Activated naive CD8-positive, alpha-beta T cell treated with anti-CD3 and anti-CD28 coated beads for 36 hours (primary cell): ENCODE results near the gene RUNX2. TPM values are rescaled to one million over a fixed set of nuclear protein-coding genes. Genes with fewer than 3 reads are reported as not detected.
"Not testable (repeated sequence)": the region's sequence is repeated elsewhere in the genome, so short reads cannot be mapped to it uniquely, and the experiment has no call there.

ENCODE experiments used
- DNase-seq: peaks from one replicate; pipeline ENCODE4 v3.0.0; 2021
- H3K27ac Mint-ChIP-seq: one replicate; pipeline ENCODE4 v1.8.0; 2022; ENCODE audit warnings: mild to moderate bottlenecking, moderate library complexity, mixed read lengths
- H3K27me3 Mint-ChIP-seq: one replicate; pipeline ENCODE4 v1.8.0; 2022; ENCODE audit warnings: mild to moderate bottlenecking, mixed read lengths
- H3K36me3 Mint-ChIP-seq: one replicate; pipeline ENCODE4 v1.8.0; 2021; ENCODE audit warnings: mild to moderate bottlenecking, mixed read lengths
- H3K4me1 Mint-ChIP-seq: one replicate; pipeline ENCODE4 v1.8.0; 2021; ENCODE audit warnings: mixed read lengths
- H3K4me3 Mint-ChIP-seq: one replicate; pipeline ENCODE4 v1.8.0; 2022; ENCODE audit warnings: mild to moderate bottlenecking, moderate library complexity, mixed read lengths
- H3K9me3 Mint-ChIP-seq: one replicate; pipeline ENCODE4 v1.8.0; 2022; ENCODE audit warnings: mixed read lengths
- total RNA-seq, 2 experiments: library from RNA; stranded (reverse); gene quantifications; one replicate each; pipeline ENCODE4 v1.2.3, GENCODE V29; 2021

The RUNX2 gene
- total RNA-seq, 2 experiments from 2014 or later: 4.8 to 5.8 TPM

DNA sequence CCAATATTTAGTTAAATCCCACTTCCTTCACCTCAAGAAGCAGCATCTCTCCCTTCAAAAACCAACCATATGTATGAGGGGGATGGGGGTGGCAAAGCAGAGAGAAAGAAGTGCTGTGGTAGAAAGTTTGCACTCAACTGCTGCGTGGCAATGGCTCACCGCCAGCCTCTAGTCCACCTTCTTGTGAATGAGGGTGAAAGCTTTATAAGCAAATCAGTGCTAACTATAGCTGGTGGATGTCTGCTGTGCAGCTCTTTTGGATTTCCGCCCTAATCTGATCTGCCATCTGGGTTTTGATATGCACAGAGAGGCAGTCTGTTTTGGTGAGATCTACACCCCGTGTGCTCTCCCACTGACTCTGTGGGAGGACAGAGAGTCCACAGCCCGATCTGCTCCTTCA is 330.8 kb downstream of the RUNX2 start:
- peaks cover 5% of the 10 kb centered on the region for H3K36me3 Mint-ChIP-seq
- H3K9me3 Mint-ChIP-seq: peaks cover 2% of the 10 kb centered on the region
- H3K4me3 Mint-ChIP-seq: no peak overlapping the region
- peaks cover 13% of the 10 kb centered on the region for H3K27me3 Mint-ChIP-seq
- H3K4me1 Mint-ChIP-seq: peaks cover 12% of the 10 kb centered on the region
- H3K27ac Mint-ChIP-seq: no peak overlapping the region
- no peak for DNase-seq

GRCh38 chr6:45661661-45662060 is 333.5 kb downstream of the RUNX2 start:
- H3K4me1 Mint-ChIP-seq: peaks cover 21% of the 10 kb centered on the region
- no peak for DNase-seq

GRCh38 chr6:45663251-45664221 is 335.4 kb downstream of the RUNX2 start:
- peak; percentile 53 for DNase-seq
- Mint-ChIP-seq H3K27ac (no peak overlapping the region), H3K4me1 (peaks cover 20% of the 10 kb centered on the region), H3K27me3 (peaks cover 21% of the 10 kb centered on the region), H3K9me3 (no peaks in the 10 kb centered on the region), H3K36me3 (no peaks in the 10 kb centered on the region), H3K4me3 (peak overlapping the region; percentile 29)

More at GRCh38 chr6:45661661-45662060, 333.5 kb downstream of the RUNX2 start:
- H3K9me3 Mint-ChIP-seq: peaks cover 2% of the 10 kb centered on the region
- H3K27me3 Mint-ChIP-seq: peaks cover 24% of the 10 kb centered on the region
- H3K36me3 Mint-ChIP-seq: peaks cover 2% of the 10 kb centered on the region
- H3K4me3 Mint-ChIP-seq: no peak overlapping the region
- no peak overlapping the region for H3K27ac Mint-ChIP-seq

DNA sequence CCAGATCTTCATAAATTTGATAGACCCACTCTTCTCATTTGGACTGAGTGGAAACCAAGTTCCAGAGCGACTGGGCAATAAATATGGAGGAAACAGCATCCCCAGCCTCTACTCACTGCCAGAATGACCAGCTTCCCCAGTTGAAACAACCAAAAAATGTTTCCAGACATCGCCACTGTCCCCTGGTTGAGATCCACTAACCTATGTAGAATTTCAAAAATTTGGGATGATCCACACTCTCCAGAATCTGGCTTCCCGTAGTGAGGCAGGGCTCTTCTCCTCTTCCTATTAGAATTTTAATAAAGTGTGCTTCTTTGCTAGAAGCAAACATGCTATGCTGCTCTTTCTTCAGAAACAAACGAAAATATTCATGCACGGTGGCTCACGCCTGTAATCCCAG is 336.6 kb downstream of the RUNX2 start:
- Mint-ChIP-seq H3K9me3 (no peaks in the 10 kb centered on the region), H3K4me3 (no peak overlapping the region), H3K27ac (no peak overlapping the region), H3K36me3 (no peaks in the 10 kb centered on the region), H3K4me1 (peaks cover 15% of the 10 kb centered on the region), H3K27me3 (peaks cover 21% of the 10 kb centered on the region)
- no peak for DNase-seq

DNA sequence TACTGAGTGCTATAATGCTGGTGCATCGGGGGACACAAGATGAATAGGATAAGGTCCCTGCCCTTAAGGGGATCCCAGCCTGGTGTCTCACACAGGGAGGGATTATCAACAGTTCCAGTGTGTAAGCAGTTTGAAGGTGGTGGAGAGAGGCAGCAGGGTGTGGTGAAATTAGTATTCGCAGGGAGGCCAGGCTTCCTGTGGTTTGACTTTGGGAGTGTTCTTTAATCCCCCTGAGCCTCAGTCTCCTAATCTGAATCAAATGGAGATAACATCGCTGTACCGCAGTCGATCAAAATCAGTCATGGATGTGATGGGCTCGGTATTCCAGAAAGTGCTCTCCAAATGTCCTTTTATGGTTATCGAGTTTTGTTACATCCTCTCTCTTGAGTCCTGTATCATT is 337.7 kb downstream of the RUNX2 start:
- H3K27me3 Mint-ChIP-seq: peaks cover 21% of the 10 kb centered on the region

GRCh38 chr6:45666846-45667245 is 338.7 kb downstream of the RUNX2 start:
- no peak overlapping the region for H3K27ac Mint-ChIP-seq
- no peak overlapping the region for H3K4me3 Mint-ChIP-seq
- no peaks in the 10 kb centered on the region for H3K9me3 Mint-ChIP-seq
- no peak for DNase-seq
- H3K27me3 Mint-ChIP-seq: peaks cover 21% of the 10 kb centered on the region
- no peaks in the 10 kb centered on the region for H3K36me3 Mint-ChIP-seq
- peaks cover 15% of the 10 kb centered on the region for H3K4me1 Mint-ChIP-seq

More for the DNA sequence above, 337.7 kb downstream of the RUNX2 start:
- Mint-ChIP-seq H3K27ac (no peak overlapping the region), H3K4me1 (peaks cover 15% of the 10 kb centered on the region), H3K9me3 (no peaks in the 10 kb centered on the region), H3K36me3 (no peaks in the 10 kb centered on the region), H3K4me3 (no peak overlapping the region)
- DNase-seq: no peak

- Mint-ChIP-seq H3K9me3 (no peaks in the 10 kb centered on the region), H3K4me1 (peaks cover 15% of the 10 kb centered on the region), H3K27me3 (peaks cover 21% of the 10 kb centered on the region), H3K36me3 (no peaks in the 10 kb centered on the region), H3K4me3 (no peak overlapping the region), H3K27ac (no peak overlapping the region)
- no peak for DNase-seq
Measured at GRCh38 chr6:45667300-45667699, 339.2 kb downstream of the RUNX2 start.

DNA sequence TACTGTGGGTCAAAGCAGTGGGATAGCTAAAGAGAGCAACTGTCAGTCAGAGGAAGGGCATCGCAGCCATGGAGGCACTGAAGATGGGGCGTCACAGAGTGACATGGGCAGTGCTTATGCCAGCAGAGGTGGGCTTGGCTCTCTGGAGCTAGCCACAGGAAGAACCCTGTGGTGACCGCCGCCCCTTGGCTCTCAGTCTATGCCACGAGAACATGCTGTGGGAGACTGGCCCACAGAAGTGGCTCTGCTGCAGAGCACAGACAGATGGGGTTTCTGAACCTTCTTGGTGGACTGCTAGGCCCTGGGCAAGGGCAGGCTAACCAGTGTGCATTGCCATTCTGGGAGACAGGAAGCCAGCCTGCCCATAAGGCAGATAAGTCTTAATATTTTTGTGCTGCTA is 339.6 kb downstream of the RUNX2 start:
- Mint-ChIP-seq H3K9me3 (no peaks in the 10 kb centered on the region), H3K27ac (no peak overlapping the region), H3K27me3 (peaks cover 18% of the 10 kb centered on the region), H3K36me3 (no peaks in the 10 kb centered on the region), H3K4me1 (peaks cover 15% of the 10 kb centered on the region), H3K4me3 (no peak overlapping the region)
- DNase-seq: no peak

GRCh38 chr6:45668705-45669104 is 340.6 kb downstream of the RUNX2 start:
- Mint-ChIP-seq H3K4me3 (no peak overlapping the region), H3K4me1 (peaks cover 14% of the 10 kb centered on the region), H3K9me3 (no peaks in the 10 kb centered on the region), H3K27me3 (peaks cover 14% of the 10 kb centered on the region), H3K27ac (no peak overlapping the region), H3K36me3 (no peaks in the 10 kb centered on the region)
- no peak for DNase-seq

DNA sequence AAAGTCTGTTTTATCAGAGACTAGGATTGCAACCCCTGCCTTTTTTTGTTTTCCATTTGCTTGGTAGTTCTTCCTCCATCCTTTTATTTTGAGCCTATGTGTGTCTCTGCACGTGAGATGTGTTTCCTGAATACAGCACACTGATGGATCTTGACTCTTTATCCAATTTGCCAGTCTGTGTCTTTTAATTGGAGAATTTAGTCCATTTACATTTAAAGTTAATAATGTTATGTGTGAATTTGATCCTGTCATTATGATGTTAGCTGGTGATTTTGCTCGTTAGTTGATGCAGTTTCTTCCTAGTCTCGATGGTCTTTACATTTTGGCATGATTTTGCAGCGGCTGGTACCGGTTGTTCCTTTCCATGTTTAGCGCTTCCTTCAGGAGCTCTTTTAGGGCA is 345.0 kb downstream of the RUNX2 start:
- H3K4me3 Mint-ChIP-seq, H3K9me3 Mint-ChIP-seq, DNase-seq, H3K27me3 Mint-ChIP-seq, H3K36me3 Mint-ChIP-seq, H3K27ac Mint-ChIP-seq: not testable (repeated sequence)
- peaks cover 25% of the 10 kb centered on the region for H3K4me1 Mint-ChIP-seq

- H3K36me3 Mint-ChIP-seq, H3K4me3 Mint-ChIP-seq, DNase-seq, H3K9me3 Mint-ChIP-seq, H3K27ac Mint-ChIP-seq, H3K27me3 Mint-ChIP-seq: not testable (repeated sequence)
- H3K4me1 Mint-ChIP-seq: peaks cover 28% of the 10 kb centered on the region
Measured at GRCh38 chr6:45675166-45675565, 347.0 kb downstream of the RUNX2 start.

DNA sequence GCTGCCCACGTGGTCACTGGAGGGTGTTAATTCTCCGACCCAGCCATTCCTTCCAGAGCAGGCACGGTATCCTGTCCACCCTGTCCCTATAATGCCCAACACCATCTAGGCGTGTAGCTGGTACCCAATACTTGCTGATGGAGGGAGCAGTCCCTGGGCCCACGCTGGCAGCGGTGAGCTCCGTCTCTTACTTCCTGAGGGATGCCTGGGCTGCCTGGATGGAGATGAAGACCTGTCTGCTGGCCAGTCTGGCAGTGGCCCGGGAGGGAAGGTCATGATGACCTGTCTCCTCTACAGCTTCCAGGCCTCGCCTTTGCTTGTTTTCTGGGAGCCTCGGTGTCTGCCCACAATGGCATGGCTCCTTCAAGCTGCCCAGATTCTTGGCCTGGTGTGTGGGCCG is 347.5 kb downstream of the RUNX2 start:
- H3K36me3 Mint-ChIP-seq: peaks cover 2% of the 10 kb centered on the region
- no peak overlapping the region for H3K27ac Mint-ChIP-seq
- no peaks in the 10 kb centered on the region for H3K27me3 Mint-ChIP-seq
- no peak for DNase-seq
- H3K9me3 Mint-ChIP-seq: peaks cover 9% of the 10 kb centered on the region
- H3K4me3 Mint-ChIP-seq: no peak overlapping the region
- H3K4me1 Mint-ChIP-seq: peaks cover 28% of the 10 kb centered on the region

GRCh38 chr6:45676380-45676779 is 348.2 kb downstream of the RUNX2 start:
- peaks cover 4% of the 10 kb centered on the region for H3K36me3 Mint-ChIP-seq
- peaks cover 28% of the 10 kb centered on the region for H3K4me1 Mint-ChIP-seq
- no peak for DNase-seq
- H3K27me3 Mint-ChIP-seq: no peaks in the 10 kb centered on the region
- no peak overlapping the region for H3K27ac Mint-ChIP-seq
- no peak overlapping the region for H3K4me3 Mint-ChIP-seq
- peaks cover 12% of the 10 kb centered on the region for H3K9me3 Mint-ChIP-seq

- H3K4me1 Mint-ChIP-seq: peaks cover 32% of the 10 kb centered on the region
Measured at GRCh38 chr6:45677381-45678284, 349.5 kb downstream of the RUNX2 start.

DNA sequence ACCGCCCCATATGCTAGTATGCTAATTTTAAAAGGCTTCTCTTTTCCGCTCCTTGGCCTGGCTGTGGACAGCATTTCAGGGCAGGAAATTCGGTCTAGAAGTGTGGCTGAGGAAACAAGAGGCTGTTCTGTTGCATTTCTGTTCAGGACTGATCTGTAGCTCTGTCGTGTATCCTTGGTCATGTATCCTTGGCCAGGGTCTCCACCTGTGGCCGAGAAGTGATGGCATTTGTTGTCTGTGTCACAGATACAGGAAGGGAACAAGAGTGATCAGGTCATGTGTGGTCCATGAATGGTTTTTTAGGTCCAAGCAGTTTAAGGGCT is 350.1 kb downstream of the RUNX2 start:
- H3K27ac Mint-ChIP-seq: no peak overlapping the region
- H3K9me3 Mint-ChIP-seq: peaks cover 18% of the 10 kb centered on the region
- peaks cover 4% of the 10 kb centered on the region for H3K36me3 Mint-ChIP-seq
- no peaks in the 10 kb centered on the region for H3K27me3 Mint-ChIP-seq
- no peak for DNase-seq
- no peak overlapping the region for H3K4me3 Mint-ChIP-seq
- H3K4me1 Mint-ChIP-seq: peaks cover 32% of the 10 kb centered on the region

More at GRCh38 chr6:45677381-45678284, 349.5 kb downstream of the RUNX2 start:
- Mint-ChIP-seq H3K36me3 (peaks cover 4% of the 10 kb centered on the region), H3K4me3 (peak overlapping the region; percentile 49), H3K27me3 (no peaks in the 10 kb centered on the region), H3K27ac (peak overlapping the region; percentile 89), H3K9me3 (peaks cover 18% of the 10 kb centered on the region)
- DNase-seq: peak; percentile 40
